GM18861 (cell line): ENCODE measurements around the gene RNF180.
"Not testable (repeated sequence)": the region's sequence is repeated elsewhere in the genome, so short reads cannot be mapped to it uniquely, and the experiment has no call there.

ENCODE experiments used
- ATAC-seq: cut with Tn5 transposase; IDR thresholded peaks from one replicate; pipeline ENCODE4 v1.9.1; 2021; ENCODE audit not compliant: unreplicated experiment

The RNF180 gene

DNA sequence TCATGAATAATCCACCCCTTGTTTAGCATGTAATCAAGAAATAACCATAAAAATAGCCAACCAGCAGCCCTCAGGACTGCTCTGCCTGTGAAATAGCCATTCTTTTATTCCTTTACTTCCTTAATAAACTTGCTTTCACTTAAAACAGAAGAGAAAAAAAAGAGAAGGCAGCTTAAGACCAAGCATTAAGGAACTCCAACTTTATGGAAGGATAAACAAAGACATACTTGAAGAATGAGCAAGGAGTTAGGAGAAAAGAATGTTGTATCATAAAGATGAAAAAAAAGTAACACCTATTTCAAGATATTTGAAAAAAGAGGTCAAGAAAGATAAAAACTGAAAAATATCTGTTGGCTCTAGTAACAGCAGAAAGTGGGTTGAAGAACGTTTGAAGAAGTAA lies 107.6 kb downstream of the RNF180 start:
- no peak for ATAC-seq

DNA sequence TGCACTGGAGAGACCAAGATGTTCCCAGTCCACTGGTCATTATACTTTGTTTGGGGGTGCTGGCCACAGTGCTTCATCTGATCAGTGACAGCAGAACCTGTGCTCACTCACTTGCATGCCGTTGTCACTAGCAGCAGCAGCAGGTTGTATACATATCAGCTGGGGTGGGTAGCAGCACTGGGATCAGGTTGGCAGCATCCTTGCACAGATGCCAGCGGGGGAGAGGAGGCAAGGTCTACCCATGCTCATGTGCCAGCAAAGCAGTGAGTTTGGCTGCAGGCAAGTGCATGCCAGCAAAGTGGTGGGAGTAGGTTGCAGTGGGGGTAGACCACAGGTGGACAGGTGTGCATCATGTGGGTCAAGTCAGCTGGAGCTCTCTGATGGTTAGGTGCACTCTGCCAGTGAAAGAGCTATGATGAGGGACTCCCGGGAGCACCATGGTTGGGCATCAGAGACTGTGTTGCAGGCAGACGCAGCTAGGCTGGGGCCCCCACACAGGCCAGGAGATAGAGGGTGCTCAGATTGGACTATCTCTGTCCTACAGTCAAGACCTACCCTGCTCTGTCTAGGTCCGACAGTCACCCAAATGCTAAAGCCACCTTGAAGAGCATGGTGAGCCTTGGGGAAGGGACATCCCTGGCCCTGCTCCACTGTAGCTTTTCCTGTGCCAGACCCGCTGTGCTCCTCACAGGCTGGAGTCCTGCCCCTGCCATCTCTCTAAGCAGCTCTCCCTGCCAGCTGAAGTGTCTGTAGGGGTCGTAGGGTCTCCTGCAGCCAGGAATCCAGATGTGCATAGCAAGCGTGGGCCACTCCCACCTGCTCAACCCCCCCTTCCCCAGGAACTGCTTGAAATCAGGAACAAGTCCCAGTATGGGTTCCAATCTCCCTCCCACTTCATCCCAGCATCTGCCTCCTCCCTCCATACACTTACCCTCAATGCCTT lies 119.8 kb downstream of the RNF180 start:
- no peak for ATAC-seq

DNA sequence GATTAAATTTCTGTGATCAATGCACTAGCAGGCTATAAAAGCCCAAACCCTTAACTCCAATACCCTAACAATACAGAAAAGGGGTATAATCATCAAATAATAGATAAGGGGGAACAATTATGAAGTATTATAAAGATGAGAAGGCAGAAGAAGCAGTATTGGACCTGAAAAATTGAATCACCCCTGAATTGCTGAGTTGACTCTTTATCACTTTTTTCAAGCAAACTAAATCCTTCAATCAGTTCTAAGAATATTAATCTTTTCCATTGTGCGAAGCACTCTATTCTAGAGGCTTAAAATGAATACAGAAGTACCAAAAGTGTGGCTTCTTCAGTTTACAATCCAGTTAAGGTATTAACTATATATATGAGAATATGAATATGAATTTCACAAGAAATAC lies 120.7 kb downstream of the RNF180 start:
- no peak for ATAC-seq

DNA sequence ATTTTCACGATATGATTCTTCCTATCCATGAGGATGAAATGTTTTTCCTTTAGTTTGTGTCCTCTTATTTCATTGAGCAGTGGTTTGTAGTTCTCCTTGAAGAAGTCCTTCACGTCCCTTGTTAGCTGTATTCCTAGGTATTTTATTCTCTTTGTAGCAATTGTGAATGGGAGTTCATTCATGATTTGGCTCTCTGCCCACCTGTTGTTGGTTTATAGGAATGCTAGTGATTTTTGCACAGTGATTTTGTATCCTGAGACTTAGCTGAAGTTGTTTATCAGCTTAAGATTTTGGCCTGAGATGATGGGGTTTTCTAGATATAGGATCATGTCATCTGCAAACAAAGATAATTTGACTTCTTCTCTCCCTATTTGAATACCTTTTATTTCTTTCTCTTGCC lies 122.9 kb downstream of the RNF180 start:
- not testable (repeated sequence) for ATAC-seq

DNA sequence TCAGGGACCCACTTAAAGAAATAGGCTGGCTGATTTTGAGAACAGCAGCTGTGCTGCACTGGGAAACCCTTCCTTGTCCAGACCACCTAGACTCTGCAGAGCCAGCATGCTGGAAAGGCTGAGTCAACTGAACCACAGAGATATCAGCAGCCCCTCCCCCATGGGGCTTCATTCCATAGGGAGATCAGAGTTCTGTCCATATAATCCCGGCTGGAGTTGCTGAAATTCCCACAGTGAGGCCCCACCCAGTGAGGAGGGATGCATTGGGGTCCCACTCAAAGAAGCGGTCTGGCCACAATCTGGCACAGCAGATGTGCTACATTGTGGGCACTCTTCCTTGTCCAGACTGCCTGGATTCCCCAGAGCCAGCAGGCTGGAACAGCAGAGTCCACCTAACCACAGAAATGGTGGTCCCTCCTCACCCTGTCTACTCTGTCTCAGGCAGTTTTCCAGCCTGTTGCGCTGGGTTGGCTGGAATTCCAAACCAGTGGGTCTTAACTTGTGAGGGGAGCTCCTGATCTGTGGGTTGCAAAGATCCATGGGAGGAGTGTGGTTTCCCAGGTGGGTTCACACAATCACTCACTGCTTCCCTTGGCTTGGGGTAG lies 127.1 kb downstream of the RNF180 start:
- no peak for ATAC-seq

DNA sequence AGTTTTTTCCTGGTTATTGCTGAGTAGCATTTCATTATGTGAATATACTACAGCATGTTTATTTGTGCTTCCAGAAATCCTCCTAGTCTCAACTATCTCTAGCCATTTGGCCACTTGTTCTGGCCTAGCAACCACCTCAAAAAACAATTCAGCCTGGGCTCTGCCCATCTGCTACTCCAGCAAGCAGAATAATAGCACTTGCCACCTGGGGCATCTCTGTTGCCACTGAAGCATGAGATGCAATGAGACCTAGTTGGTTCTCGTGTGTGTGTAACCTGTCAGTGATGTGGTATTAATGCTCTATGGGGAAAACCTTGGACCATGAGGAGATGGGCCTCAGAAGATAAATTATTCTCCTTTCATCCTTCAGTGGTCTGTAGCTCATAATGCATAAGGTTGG lies 129.5 kb downstream of the RNF180 start:
- no peak for ATAC-seq

DNA sequence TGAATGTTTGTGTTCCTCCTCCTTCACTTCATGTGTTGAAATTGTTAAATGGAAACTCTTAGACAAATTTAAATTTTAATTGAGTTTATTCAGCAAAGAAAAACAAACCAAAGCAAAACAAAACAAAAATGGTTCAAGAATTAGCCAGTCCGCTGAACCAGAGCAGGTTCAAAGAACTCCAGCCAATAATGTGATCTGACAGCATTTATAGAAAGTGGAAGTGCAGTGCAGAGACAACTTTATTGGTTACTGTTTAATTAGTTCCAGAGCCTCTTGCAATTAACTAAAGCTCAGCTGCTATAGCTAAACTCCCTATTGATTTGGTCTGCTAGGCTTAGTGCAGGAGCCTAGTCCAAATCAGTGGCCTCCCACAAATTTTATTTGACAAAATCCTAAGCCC lies 132.9 kb downstream of the RNF180 start:
- no peak for ATAC-seq

DNA sequence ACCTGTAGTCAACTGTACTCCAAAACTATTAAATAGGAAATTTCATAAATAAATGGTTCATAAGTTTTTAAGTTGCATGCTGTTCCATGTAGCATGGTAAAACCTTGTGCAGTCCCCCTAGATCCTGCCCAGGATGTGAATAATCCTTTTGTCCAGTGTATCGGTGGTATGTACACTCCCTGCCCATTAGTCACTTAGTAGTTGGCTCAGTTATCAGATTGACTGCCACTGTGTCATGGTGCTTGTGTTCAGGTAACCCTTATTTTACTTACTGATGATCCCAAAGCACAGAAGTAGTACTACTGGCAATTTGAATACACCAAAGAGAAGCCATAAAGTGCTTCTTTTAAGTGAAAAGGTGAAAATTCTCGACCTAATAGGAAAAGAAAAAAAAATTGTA lies 134.2 kb downstream of the RNF180 start:
- no peak for ATAC-seq

DNA sequence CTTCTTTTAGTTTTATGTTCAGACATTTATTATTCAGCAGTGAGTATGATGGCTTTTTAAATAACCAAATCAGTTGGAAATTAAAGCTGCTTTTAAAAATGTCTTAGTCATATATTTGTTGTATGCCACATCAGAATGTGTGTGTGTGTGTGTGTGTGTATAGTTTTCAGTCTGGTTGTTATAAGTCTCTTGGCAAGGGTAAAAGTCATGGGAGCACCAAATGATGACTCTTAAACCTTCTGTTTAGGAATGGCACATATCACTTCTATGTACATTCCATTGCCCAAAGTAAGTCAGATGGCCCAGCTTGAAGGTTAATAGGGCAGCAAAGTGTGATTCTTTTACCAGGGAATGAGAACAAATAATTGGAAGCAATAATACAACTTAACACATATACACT lies 135.9 kb downstream of the RNF180 start:
- no peak for ATAC-seq

DNA sequence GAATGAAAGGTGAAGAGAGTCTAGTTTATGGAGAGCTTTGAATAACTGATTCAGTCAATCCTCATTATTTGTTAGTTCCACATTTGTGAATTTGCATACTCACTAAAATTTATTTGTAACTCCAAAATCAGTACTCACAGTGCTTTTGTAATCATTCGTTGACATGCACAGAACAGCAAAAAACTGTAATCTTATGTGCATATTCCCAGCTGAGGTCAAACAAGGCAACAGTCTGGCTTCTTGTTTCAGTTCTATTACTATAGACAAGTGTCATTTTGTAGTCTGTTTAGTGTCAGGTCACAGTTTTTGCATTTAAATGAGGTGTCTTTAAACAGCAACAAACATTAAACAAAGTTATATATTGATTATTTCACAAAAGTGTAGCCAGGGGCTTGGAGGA lies 142.5 kb downstream of the RNF180 start:
- ATAC-seq = no peak

DNA sequence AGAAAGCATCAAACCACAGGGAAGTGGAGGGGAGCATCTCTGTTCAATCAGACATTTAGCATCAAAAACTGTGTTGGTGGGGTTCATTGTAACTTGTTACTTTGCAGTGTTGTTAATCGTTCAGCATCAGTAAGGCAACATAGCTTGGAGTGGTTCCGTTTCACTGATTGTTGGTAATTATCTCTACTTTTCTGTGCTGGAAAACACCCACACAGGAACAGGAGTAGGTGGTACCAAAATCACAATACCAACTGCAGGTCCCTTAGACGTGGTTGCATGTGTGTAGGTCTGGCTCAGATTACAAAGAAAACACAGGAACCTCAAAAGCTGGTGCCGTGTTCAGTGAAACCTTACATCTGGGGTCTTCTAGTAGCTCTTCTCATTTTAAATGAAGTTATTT lies 146.8 kb downstream of the RNF180 start:
- no peak for ATAC-seq

DNA sequence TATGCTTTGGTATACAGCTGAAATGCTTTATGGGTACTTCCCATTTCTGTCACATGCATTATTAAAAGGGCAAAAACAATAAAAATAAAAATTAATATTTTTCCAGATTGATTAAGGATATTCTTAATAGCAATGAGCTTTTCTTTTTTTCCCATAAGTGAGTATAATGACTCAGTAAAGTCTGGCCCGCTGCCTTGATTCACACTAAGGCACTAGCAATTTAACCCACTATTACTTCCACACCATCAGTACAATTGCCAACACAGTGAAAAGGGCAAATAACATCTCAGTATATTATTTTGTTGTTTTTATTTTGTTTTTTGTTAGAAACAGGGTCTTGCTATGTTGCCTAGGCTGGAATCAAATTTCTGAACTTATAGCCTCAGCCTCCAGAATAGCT lies 150.1 kb downstream of the RNF180 start:
- ATAC-seq = no peak

DNA sequence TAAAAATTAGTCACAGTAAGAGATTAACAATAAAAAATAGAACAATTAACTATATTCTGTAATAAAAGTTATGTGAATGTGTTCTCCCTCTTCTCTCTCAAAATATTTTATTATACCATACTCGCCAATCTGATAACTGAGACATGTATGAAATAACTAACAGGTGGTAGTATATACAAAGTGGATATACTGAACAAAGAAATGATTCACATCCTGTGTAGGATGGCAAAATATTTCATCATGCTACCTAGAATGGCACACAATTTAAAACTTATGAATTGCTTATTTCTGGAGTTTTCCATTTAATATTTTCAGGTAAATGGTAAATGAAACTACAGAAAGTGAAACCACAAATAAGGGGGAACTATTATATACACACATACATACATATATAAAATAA lies 152.5 kb downstream of the RNF180 start:
- no peak for ATAC-seq

DNA sequence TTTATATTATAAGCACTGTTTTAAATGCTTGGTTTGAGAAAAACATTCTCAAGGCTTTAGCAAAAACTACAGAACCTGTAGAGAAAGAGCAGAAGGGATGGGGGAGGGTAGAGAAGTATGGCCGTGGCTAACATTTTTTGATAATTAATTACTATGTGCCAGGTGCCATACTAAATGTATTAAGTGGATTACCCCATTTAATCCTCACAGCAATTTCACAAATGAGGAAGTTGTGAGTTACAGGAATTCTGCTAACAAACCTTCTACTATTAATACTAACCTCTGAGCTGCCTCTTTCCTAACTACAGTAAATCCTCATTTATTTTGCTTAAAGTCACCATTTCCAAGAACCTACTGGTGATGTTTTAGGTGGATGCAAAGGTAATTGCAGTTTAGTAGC lies 157.9 kb downstream of the RNF180 start:
- ATAC-seq = no peak

DNA sequence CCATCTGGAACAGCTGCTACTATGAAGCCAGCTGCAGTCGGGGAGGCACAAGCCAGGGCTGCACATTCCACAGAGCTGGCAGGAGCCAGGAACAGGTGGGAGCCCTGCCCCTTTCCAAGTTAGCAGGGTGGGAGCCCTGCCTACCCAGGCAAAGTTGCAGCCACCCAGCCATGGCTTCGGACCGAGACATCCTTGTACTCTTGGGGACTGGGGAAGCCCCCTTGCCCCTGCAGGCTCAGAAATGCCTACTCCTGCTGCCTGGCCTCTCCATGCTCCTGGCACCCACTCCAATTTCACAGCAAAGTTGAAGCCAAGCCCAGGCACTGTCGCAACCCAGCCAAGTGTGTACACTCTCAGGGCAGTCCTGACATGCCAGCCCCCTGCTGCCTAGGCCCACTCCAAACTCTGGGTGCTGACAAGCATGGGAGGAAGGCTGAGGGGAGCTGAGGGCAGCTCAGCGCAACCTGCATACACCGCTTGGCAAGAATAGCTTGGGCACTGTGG lies 165.1 kb downstream of the RNF180 start:
- no peak for ATAC-seq

DNA sequence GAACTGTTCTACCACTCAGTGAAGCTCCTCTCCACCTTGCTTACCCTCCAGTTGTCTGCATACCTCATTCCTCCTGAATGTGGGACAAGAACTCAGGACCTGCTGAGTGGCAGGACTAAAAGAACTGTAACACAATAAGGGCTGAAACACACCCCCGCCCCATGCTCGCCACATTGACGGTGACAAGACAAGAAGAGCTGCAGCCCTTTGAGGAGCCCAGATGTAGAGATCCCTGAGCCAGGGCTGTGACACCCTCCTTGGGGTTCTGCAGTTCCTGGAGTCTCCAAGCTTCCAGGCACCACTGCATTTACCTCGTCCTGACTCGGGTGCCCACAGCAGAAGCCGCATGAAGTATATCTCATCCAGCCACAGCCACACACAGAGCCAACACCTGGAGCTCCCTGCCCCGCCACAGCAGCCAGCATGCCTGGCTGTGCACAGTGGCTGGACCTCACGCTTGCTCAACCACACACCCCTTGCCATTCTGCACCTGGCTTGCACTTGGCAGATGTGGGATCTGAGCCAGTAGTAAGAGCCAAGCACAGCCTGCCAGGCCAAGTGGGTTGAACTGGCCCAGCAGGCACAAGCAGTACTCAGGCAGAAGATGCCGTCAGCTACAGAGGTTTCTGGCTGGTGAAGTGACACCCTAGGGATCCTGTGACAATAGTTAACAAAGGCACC lies 166.1 kb downstream of the RNF180 start:
- no peak for ATAC-seq

DNA sequence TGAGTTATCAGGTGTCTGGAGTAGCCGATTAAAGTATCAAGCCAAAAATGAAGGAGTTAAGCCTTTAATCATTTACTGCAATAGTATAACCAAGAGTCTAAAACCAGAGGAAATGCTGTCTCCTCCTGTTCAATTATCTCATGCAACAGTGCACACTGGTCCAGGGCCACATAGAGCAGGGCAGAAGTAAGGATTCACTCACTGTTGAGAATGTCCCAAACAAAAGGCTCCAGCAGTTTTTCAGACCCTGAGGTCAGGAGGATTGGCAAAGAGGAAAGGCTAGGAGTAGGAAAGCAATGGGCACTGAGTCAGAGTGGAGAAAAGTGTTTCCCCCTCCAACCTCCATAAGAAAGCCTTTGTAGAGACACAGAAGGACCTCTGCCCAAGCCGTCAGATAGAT lies 168.2 kb downstream of the RNF180 start:
- no peak for ATAC-seq

DNA sequence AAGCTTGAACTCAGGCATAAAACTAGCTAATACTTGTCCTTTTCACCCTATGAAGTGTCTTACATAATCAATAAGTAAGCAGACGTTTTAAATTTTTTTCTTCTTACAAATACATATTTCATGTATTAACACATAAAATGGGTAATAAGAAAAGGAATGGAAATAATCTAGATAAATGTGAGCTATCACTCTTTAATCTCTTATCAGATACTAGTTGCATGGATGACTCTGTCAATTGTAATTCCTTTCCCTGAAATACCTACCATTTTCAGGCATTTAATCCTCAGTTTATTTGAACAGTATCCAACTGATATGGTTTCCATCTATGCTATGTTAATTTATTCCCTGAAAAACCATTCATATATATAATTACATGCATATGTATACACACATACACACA lies 174.1 kb downstream of the RNF180 start:
- no peak for ATAC-seq

DNA sequence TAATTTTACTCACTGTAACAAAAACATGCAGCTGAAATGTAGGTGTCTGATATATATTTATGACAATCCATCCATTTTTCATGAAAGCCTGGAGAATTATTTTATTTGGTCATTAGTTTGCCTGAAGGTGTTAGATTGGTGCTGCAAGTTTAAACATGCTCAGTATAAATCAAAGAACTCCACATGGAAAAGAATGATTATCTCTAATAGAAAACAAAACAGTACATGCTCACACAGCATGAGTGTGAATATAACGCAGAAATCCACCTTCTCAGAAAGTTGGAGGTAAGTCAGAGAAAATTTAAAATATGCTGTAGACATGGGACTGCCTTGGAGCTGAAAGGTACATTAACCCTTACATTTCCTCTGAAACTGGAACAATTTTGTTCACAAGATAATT lies 174.7 kb downstream of the RNF180 start:
- ATAC-seq = no peak

DNA sequence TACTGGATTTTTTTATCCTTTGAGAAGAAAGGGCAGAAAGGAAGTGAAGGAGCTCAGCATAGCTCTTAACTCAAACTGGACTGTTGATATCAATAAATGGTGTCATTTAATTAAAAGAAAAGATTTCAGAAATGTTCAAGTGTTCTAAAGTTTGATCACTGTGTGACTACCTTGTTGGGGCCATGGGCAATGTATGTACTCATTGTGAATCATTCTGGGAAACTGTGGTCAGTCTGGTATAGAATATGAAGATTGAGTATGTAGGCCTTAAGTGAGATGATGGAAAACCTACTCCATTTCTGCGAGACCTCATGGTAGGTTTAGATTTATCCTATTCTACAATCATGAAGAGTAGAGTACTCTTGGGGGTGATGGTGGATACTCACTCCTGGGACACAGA lies 175.7 kb downstream of the RNF180 start:
- no peak for ATAC-seq

DNA sequence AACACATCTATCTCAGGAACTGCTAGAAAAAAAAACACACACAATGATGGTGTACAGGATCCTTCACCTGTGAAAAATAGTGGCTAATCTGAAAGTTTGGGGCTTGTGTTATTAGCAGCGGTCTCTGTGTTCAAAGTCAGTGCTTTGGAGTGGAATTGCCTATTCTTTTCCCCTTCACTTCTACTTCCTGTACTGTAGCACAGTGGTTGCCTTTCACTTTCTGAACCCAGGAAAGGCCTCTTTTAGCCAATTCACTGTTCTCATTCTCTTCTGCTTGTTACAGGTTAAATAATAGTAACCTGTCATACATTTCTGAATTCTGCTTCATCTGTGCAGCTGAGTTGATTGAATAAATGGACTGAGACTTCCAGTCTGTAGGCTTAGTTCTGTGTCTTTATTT lies 178.9 kb downstream of the RNF180 start:
- ATAC-seq = peak; percentile 44

DNA sequence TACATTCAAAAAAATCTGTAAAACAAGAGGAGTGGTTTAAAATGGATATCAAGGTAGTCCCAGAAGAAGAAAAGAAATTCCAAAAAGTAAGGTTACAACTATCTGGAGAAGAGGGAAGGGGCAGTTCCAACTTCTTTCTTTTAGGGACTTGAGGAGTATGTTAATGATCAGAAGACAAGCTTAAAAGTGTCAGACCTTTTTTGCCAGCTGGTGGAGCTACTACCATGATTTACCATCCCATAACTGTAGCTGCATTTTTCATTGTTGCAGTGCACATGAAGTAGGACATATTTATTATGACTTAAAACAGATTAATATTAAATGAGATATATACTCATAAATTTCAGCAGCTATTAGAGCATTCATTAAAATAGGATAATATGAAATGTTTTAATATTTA lies 181.7 kb downstream of the RNF180 start:
- no peak for ATAC-seq
